ENCODE measurements around the gene EPC1. TPM values are rescaled to one million over a fixed set of nuclear protein-coding genes. Genes with fewer than 3 reads are reported as not detected.

EPC1 gene
- total and polyA plus RNA-seq, 10 donors, result 16.0 to 69.2 (median 57.4) TPM

DNA sequence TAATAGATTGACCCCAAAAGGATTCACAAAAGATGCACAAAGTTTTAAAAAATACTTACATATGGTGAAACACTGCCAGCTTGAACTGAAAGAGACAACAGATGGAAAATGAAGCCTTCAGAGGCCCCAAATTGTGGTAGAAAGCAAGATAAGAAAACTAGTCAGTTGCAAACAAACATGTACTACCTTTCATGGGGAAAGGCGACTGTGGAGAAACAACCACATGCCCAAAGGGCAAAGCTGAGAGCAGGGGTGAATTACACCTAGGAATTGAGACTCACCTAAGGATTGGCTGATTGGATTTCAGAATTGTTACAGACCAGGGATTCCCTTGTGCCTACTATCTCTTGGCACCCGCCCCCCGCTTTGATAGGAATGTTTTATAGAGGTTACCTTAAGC, 13.1 kb downstream of the EPC1 start:
- intact Hi-C loops (cut with DNase I; ENCODE audit: low total_unique reads), result no loop called here
- WGBS, 5 donors, result 93 to 98% (median 94%) methylated on average over 3 of the region's 3 CpGs
- no peak for DNase-seq
- TF ChIP-seq, protein P1, sequence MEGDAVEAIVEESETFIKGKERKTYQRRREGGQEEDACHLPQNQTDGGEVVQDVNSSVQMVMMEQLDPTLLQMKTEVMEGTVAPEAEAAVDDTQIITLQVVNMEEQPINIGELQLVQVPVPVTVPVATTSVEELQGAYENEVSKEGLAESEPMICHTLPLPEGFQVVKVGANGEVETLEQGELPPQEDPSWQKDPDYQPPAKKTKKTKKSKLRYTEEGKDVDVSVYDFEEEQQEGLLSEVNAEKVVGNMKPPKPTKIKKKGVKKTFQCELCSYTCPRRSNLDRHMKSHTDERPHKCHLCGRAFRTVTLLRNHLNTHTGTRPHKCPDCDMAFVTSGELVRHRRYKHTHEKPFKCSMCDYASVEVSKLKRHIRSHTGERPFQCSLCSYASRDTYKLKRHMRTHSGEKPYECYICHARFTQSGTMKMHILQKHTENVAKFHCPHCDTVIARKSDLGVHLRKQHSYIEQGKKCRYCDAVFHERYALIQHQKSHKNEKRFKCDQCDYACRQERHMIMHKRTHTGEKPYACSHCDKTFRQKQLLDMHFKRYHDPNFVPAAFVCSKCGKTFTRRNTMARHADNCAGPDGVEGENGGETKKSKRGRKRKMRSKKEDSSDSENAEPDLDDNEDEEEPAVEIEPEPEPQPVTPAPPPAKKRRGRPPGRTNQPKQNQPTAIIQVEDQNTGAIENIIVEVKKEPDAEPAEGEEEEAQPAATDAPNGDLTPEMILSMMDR (IDR thresholded peaks at IDR 0.05 in 8 of 11, conservative IDR thresholded peaks at IDR 0.05 in 3 of 11), result no peak
- TF ChIP-seq POLR2AphosphoS5 (IDR thresholded peaks at IDR 0.05) (no peak), POLR2A (IDR thresholded peaks at IDR 0.05) (no peak)
- Histone ChIP-seq H3K36me3 (peaks cover 0 to 5% (median 0%) of the 10 kb centered on the region in 6 donors), H3K4me1 (peaks cover 51 to 100% (median 95%) of the 10 kb centered on the region in 6 donors), H3K9me3 (no peaks in the 10 kb centered on the region), H3K27ac (no peak overlapping the region), H3K27me3 (replicated peaks in 1 of 7) (no peaks in the 10 kb centered on the region), H3K4me3 (no peak overlapping the region)

DNA sequence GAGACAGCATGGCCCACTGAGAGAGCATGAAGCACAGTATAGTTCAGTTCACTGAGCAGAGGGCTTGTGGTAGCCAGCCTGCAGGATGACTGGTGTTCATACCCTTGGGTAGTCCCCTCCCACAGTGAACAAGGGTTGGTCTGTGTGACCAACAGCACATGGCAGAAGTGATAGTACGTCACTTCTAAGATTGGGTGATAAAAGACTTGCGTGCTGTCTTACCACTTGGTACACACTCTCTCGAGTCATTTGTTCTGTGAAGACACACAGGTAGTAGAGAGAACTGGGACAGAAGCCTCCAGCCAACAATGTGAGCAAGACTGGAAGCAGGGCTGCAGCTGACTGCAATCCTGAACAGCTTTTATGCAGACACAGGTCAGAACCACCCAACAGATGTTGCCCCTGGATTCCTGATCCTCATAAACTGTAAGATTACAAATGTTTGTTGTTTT, 14.6 kb downstream of the EPC1 start:
- H3K27ac ChIP-seq, result peak overlapping the region in 5 of 8 donors; percentile 0 to 73 (median 39)
- no peaks in the 10 kb centered on the region for H3K9me3 ChIP-seq
- H3K36me3 ChIP-seq, result peaks cover 0 to 5% (median 0%) of the 10 kb centered on the region in 6 donors
- 24 to 60% (median 39%) methylated on average over 3 of the region's 3 CpGs for WGBS, 5 donors
- H3K27me3 ChIP-seq (replicated peaks in 1 of 7), result no peaks in the 10 kb centered on the region
- peaks cover 54 to 100% (median 95%) of the 10 kb centered on the region in 6 donors for H3K4me1 ChIP-seq
- TF ChIP-seq POLR2AphosphoS5 (IDR thresholded peaks at IDR 0.05), result peak in 1 of 3 donors; percentile 84
- no peak for TF ChIP-seq POLR2A (IDR thresholded peaks at IDR 0.05)
- TF ChIP-seq, protein P1 (IDR thresholded peaks at IDR 0.05 in 8 of 11, conservative IDR thresholded peaks at IDR 0.05 in 3 of 11), result no peak
- H3K4me3 ChIP-seq, result no peak overlapping the region
- intact Hi-C loops (cut with DNase I; ENCODE audit: low total_unique reads), result no loop called here
- no peak for DNase-seq

DNA sequence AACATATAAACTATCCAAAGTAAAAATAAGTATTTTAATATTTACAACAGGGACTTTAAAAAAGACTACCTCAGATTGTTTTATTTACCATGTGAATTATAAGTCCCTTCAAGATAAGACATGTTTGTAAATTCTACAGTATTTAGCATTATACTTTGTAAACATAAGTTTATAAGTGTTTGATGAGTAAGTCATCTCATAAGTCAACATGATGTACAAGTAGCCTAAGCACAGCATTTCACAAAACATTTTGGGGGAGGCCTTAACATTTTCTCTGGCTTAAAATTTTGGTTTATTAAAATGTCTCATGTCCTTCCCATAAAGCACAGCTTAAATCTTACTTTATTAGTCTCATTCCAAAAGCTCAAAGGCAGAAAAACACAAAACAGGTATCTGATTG, 15.4 kb downstream of the EPC1 start:
- Histone ChIP-seq H3K4me3 (no peak overlapping the region), H3K4me1 (peaks cover 57 to 100% (median 94%) of the 10 kb centered on the region in 6 donors), H3K36me3 (peaks cover 0 to 5% (median 0%) of the 10 kb centered on the region in 6 donors), H3K9me3 (no peaks in the 10 kb centered on the region), H3K27ac (peak overlapping the region in 2 of 8 donors; percentile 39 to 73), H3K27me3 (replicated peaks in 1 of 7) (no peaks in the 10 kb centered on the region)
- DNase-seq, result no peak
- TF ChIP-seq POLR2A (IDR thresholded peaks at IDR 0.05) (no peak), POLR2AphosphoS5 (IDR thresholded peaks at IDR 0.05) (no peak)
- TF ChIP-seq, protein P1 (IDR thresholded peaks at IDR 0.05 in 8 of 11, conservative IDR thresholded peaks at IDR 0.05 in 3 of 11), result no peak
- intact Hi-C loops (cut with DNase I; ENCODE audit: low total_unique reads), result no loop called here

DNA sequence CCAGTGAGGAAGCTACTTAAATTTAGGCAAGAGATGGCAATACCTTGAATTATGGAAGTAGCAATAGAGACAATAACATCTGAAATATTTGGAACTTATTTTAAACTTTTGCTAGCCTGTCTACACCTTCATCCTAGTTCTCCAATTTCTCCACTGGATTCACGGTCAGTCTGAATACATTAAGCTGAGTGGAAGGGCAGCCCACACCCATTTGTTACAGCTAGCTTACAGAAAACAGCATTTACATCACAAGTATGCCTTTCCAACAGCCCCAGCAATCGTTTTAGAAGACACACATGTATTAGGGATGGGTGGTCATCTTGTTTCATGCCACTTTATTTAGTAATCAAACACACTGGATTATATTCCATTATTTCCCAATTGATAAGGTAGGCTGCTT, 16.7 kb downstream of the EPC1 start:
- WGBS, 5 donors, result 54 to 81% (median 59%) methylated on average over 2 of the region's 2 CpGs
- intact Hi-C loops (cut with DNase I; ENCODE audit: low total_unique reads), result no loop called here
- Histone ChIP-seq H3K4me3 (no peak overlapping the region), H3K36me3 (peaks cover 0 to 5% (median 0%) of the 10 kb centered on the region in 6 donors), H3K27me3 (replicated peaks in 1 of 7) (no peaks in the 10 kb centered on the region), H3K9me3 (no peaks in the 10 kb centered on the region), H3K4me1 (peaks cover 62 to 100% (median 97%) of the 10 kb centered on the region in 6 donors), H3K27ac (peak overlapping the region in 2 of 8 donors; percentile 5 to 14)
- TF ChIP-seq POLR2A (IDR thresholded peaks at IDR 0.05) (no peak), POLR2AphosphoS5 (IDR thresholded peaks at IDR 0.05) (no peak)
- TF ChIP-seq, protein P1 (IDR thresholded peaks at IDR 0.05 in 8 of 11, conservative IDR thresholded peaks at IDR 0.05 in 3 of 11), result no peak
- DNase-seq, result no peak
